ENCODE data around the gene CYTH2.
"Not testable (repeated sequence)": the region's sequence is repeated elsewhere in the genome, so short reads cannot be mapped to it uniquely, and the experiment has no call there.

CYTH2 gene

DNA sequence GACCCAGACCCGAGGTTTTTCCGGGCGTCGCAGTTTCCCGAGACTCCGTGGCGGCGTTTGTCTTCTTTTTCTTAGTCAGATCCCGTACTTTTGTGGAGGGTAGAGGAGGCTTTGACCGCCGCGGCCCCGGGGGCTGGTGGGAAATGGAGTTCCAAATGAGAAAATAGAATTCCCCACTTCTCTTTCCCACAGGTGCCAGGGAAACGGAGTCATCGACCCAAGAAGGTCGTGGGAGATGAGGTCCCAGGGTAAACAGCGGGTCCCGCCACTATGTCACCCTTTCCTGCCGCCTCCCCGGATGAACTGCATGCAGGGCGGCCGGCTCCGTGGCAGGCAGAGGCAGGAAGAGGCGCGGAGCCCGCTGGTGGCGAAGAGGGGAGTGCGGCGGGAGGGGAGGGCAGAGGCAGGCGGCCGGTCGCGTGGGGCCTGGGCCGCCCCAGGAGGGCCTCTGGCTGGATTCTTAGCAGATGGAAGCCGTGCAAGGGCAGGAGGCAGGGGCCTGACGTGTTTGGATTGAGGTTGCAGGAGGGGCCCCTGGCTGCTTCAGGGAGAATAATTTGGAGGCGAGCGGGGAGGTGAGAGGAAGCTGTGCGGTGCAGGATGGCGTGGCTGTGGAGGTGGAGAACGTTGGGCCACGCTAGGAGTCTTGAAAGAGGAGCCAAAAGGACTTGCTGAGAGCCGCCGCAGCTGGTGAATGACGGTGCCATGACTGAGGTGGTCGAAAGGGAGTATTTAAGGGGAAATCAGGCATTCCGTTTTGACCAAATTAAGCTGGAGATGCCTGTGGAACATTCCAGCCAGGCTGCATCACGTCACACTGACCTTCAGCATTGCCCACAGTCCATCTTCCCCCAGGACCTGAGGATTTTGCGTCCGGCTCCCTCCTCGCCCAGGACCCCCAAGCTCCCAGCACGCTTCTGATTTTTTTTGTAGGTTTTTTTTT, 11.7 kb downstream of the CYTH2 start:
- peak; percentile 34 for DNase-seq (ENCODE audit: low read depth)
- TF ChIP-seq, protein P1, sequence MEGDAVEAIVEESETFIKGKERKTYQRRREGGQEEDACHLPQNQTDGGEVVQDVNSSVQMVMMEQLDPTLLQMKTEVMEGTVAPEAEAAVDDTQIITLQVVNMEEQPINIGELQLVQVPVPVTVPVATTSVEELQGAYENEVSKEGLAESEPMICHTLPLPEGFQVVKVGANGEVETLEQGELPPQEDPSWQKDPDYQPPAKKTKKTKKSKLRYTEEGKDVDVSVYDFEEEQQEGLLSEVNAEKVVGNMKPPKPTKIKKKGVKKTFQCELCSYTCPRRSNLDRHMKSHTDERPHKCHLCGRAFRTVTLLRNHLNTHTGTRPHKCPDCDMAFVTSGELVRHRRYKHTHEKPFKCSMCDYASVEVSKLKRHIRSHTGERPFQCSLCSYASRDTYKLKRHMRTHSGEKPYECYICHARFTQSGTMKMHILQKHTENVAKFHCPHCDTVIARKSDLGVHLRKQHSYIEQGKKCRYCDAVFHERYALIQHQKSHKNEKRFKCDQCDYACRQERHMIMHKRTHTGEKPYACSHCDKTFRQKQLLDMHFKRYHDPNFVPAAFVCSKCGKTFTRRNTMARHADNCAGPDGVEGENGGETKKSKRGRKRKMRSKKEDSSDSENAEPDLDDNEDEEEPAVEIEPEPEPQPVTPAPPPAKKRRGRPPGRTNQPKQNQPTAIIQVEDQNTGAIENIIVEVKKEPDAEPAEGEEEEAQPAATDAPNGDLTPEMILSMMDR (conservative IDR thresholded peaks at IDR 0.05; ENCODE audit: control insufficient read depth, insufficient read depth, low read depth, low read length): no peak
- peak overlapping the region; percentile 38 for H3K4me3 ChIP-seq (ENCODE audit: control insufficient read depth, low read depth, low read length)

DNA sequence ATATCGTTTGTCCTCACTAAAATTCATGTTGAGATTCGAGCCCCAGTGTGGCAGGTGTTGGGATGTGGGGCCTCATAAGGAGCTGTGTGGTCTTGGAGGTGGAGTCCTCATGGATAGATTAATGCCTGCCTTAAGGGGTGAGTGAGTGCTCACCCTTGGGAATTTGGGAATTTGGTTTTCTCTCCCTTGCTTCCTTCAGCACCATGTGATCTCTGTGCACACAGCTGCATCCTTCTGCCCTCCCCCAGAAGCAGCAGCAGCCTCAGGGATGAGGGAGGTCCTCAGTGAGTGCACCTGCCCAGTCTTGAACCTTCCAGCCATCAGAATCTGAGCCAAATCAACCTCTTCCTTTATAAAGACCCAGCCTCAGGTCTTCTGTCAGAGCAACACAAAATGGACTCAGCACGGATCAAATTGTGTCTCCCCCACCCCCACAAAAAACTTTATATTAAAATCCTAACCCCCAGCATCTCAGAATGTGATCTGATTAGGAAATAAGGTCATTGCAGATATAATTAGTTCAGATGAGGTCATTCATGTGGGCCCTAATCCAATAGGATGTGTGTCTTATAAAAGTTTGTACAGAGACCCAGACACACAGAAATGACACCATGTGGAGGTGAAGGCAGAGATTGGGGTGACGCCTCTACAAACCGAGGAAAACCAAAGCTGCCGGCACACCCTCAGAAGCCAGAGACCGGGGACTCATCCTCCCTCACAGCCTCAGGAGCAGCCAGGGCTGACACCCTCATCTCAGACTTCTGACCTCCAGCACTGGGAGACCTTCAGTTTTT, 12.9 kb downstream of the CYTH2 start:
- TF ChIP-seq, protein P1 (conservative IDR thresholded peaks at IDR 0.05; ENCODE audit: control insufficient read depth, insufficient read depth, low read depth, low read length): no peak
- peak; percentile 45 for DNase-seq (ENCODE audit: low read depth)
- H3K4me3 ChIP-seq (ENCODE audit: control insufficient read depth, low read depth, low read length): no peak overlapping the region

DNA sequence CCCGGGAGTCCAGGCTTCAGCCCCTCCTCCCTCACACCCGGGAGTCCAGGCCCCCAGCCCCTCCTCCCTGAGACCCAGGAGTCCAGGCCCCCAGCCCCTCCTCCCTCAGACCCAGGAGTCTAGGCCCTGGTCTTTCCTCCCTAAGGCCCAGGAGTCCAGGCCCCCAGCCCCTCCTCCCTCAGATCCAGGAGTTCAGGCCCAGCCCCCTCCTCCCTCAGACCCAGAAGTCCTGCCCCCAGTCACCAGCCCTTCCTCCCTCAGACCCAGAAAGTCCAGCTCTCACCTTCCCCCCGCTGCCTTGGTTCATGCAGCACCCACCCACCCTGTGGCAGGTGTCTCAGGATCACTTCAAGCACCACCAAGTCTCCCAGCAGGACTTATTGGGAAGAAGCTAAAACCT, 14.1 kb downstream of the CYTH2 start:
- no peak overlapping the region for H3K4me3 ChIP-seq (ENCODE audit: control insufficient read depth, low read depth, low read length)
- TF ChIP-seq, protein P1 (conservative IDR thresholded peaks at IDR 0.05; ENCODE audit: control insufficient read depth, insufficient read depth, low read depth, low read length): no peak
- no peak for DNase-seq (ENCODE audit: low read depth)

DNA sequence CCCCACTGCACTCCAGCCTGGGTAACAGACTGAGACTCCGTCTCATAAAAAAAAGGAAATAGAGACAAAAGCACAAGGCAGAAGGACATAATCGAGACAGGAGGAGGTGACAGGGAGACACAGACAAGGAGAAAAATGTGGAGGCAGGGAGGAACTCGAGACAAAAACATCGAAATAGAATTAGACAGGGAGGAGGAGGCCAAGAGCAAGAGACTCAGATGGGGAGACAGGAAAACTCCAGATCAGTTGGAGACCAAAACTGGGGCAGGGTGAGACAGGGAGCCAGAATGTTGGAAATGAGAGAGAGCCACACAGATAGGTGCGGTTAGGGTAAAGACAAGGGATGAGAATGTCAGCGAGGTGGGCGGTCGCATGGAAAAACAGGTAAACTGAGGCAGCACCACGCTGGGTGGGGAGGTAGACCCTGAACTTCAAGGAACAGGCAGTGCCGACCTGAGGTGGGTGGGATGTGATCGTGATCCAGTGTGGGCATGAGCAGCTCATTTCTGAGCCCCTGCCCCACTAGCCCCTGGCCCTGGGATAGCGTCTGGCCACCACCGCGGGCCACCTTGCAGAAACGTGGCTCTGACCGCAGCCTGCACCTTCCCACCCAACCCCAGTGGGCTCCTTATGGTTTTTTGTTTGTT, 15.2 kb downstream of the CYTH2 start:
- no peak for DNase-seq (ENCODE audit: low read depth)
- H3K4me3 ChIP-seq (ENCODE audit: control insufficient read depth, low read depth, low read length): no peak overlapping the region
- TF ChIP-seq, protein P1 (conservative IDR thresholded peaks at IDR 0.05; ENCODE audit: control insufficient read depth, insufficient read depth, low read depth, low read length): no peak

DNA sequence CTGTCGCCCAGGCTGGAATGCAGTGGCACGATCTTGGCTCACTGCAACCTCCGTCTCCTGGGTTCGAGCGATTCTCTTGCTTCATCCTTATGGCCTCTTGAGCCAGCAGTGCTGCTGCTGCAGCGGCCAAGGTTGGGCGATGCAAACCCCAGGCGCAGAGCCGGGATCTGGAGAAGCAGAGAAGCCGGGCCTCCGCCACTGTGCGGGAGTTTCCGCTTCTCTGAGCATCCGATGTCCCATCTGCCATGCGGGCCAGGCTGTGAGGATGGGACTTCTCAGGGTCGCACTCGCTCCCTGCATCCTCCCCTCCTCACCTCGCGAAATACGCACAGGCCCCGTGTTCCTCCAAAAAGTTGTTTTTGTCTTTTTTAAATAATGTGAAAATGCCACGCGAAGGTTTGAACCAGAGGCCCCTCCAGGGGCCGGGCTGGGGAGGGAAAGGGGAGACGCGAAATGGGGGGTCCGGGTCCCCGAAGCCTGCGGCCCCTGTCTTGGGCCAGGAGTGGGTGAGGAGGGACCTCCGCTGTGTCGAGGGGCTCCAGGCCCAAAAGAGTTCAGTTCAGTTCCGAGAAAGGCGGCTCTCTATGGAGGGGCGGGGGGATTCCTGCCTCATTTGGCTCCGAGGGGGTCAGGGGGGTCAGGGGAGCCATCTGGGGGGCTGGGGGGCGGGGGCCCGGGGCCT, 15.9 kb downstream of the CYTH2 start:
- no peak for DNase-seq (ENCODE audit: low read depth)
- no peak overlapping the region for H3K4me3 ChIP-seq (ENCODE audit: control insufficient read depth, low read depth, low read length)
- TF ChIP-seq, protein P1 (conservative IDR thresholded peaks at IDR 0.05; ENCODE audit: control insufficient read depth, insufficient read depth, low read depth, low read length): no peak

DNA sequence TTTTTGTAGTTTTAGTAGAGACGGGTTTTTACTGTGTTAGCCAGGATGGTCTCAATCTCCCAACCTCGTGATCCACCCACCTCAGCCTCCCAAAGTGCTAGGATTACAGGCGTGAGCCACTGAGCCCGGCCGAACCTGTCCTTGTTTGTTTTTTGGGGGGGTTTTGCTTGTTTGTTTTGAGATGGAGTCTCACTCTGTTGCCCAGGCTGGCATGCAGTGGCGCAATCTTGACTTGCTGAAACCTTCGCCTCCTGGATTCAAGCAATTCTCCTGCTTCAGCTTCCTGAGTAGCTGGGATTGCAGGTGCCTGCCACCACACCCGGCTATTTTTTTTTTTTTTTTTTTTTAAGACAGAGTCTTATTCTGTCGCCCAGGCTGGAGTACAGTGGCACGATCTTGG, 17.5 kb downstream of the CYTH2 start:
- not testable (repeated sequence) for H3K4me3 ChIP-seq (ENCODE audit: control insufficient read depth, low read depth, low read length); DNase-seq (ENCODE audit: low read depth)
